ENCODE results near the gene PIMREG.

The PIMREG gene

GRCh38 chr17:6443692-6444570 lies at the start of gene PIMREG:
Gene PIMREG, plus strand, starts transcription at chr17:6444455. Its CDS starts 656 bp downstream, at chr17:6445111.
- DNase-seq (ENCODE audit: low read depth): peak; percentile 91

GRCh38 chr17:6398955-6399354 lies 45.3 kb upstream of the PIMREG start:
- DNase-seq (ENCODE audit: low read depth): no peak

- no peak for DNase-seq (ENCODE audit: low read depth)
These were observed 42.0 kb upstream of the PIMREG start for GRCh38 chr17:6402258-6402657.

- DNase-seq (ENCODE audit: low read depth): no peak
These were observed 36.0 kb upstream of the PIMREG start for GRCh38 chr17:6408276-6408675.

GRCh38 chr17:6408735-6409134 lies 35.5 kb upstream of the PIMREG start:
- DNase-seq (ENCODE audit: low read depth): no peak

- no peak for DNase-seq (ENCODE audit: low read depth)
These were observed 31.2 kb upstream of the PIMREG start for GRCh38 chr17:6413065-6413464.

- DNase-seq (ENCODE audit: low read depth): no peak
These were observed 28.6 kb upstream of the PIMREG start for GRCh38 chr17:6415616-6416015.

GRCh38 chr17:6420173-6420641 lies 24.0 kb upstream of the PIMREG start:
- no peak for DNase-seq (ENCODE audit: low read depth)

- peak; percentile 67 for DNase-seq (ENCODE audit: low read depth)
These were observed 22.3 kb upstream of the PIMREG start for GRCh38 chr17:6421700-6422604.

- DNase-seq (ENCODE audit: low read depth): no peak
These were observed 21.5 kb upstream of the PIMREG start for GRCh38 chr17:6422654-6423241.

GRCh38 chr17:6423931-6424330 lies 20.3 kb upstream of the PIMREG start:
- DNase-seq (ENCODE audit: low read depth): no peak

- DNase-seq (ENCODE audit: low read depth): no peak
These were observed 18.8 kb upstream of the PIMREG start for GRCh38 chr17:6425407-6425806.

GRCh38 chr17:6426356-6427101 lies 17.7 kb upstream of the PIMREG start:
- DNase-seq (ENCODE audit: low read depth): no peak

- no peak for DNase-seq (ENCODE audit: low read depth)
These were observed 16.9 kb upstream of the PIMREG start for GRCh38 chr17:6427279-6427781.

- DNase-seq (ENCODE audit: low read depth): no peak
These were observed 15.9 kb upstream of the PIMREG start for GRCh38 chr17:6428207-6428965.

- DNase-seq (ENCODE audit: low read depth): no peak
These were observed 15.0 kb upstream of the PIMREG start for GRCh38 chr17:6429266-6429665.

- DNase-seq (ENCODE audit: low read depth): no peak
These were observed 13.5 kb upstream of the PIMREG start for GRCh38 chr17:6430769-6431168.

- no peak for DNase-seq (ENCODE audit: low read depth)
These were observed 9.2 kb upstream of the PIMREG start, which contains the start of gene AIPL1 for GRCh38 chr17:6435051-6435450. Gene AIPL1, minus strand, starts transcription at chr17:6435121. Its CDS starts 17 bp downstream, at chr17:6435104.

GRCh38 chr17:6435968-6436367 lies 8.3 kb upstream of the PIMREG start:
- peak; percentile 44 for DNase-seq (ENCODE audit: low read depth)

GRCh38 chr17:6437466-6437865 lies 6.8 kb upstream of the PIMREG start:
- no peak for DNase-seq (ENCODE audit: low read depth)

GRCh38 chr17:6437956-6438355 lies 6.3 kb upstream of the PIMREG start:
- no peak for DNase-seq (ENCODE audit: low read depth)

Measured in activated T-cell treated with anti-CD3 and anti-CD28 coated beads for 1 hour (primary cell).